Common myeloid progenitor, CD34-positive (primary cell): ENCODE results near the gene ZNF141.
A peak's percentile ranks its signal among the peaks of the same experiment; 100 is the strongest.

Experiments used
- CTCF ChIA-PET: fragments of 350-600 bp; sonication (Branson Sonifier 250); formaldehyde crosslinking; loops from one replicate; lab custom pipeline; 2021; ENCODE audit warnings: antibody characterized with exemption; lab: Charles Lee
- POLR2A ChIA-PET: fragments of 350-600 bp; sonication (Branson Sonifier 250); formaldehyde crosslinking; loops from one replicate; lab custom pipeline; 2021; ENCODE audit warnings: antibody characterized with exemption; lab: Charles Lee
- DNase-seq, 3 donors: peaks; one replicate each; pipeline versions ENCODE4 v3.0.0 to v3.0.0-alpha.2; 2013
- H3K27ac ChIP-seq, 2 experiments: 1 replicate in 1 of 2; 2 replicates in 1 of 2; pipeline ENCODE4 v1.7.0; 2013; ENCODE audit warnings: inconsistent platforms in 2 of 2, low read length in 2 of 2, mild to moderate bottlenecking in 2 of 2, low read depth in 1 of 2, moderate library complexity in 1 of 2; ENCODE audit not compliant: severe bottlenecking in 2 of 2, insufficient read depth in 1 of 2, poor library complexity in 1 of 2
- H3K27me3 ChIP-seq, 5 experiments: replicated peaks in 2 of 5; 1 replicate in 3 of 5; 2 replicates in 2 of 5; pipeline versions ENCODE4 v1.6.1 to v1.7.0; 2013; ENCODE audit warnings: low read length in 4 of 5, mild to moderate bottlenecking in 2 of 5, moderate library complexity in 2 of 5, inconsistent platforms in 1 of 5; ENCODE audit not compliant: insufficient read depth in 5 of 5, control insufficient read depth in 4 of 5
- H3K36me3 ChIP-seq, 4 experiments: 1 replicate in 2 of 4; 2 replicates in 2 of 4; pipeline versions ENCODE4 v1.6.1 to v1.7.0; 2013; ENCODE audit warnings: low read length in 3 of 4, control low read depth in 1 of 4, mild to moderate bottlenecking in 1 of 4; ENCODE audit not compliant: control insufficient read depth in 4 of 4, insufficient read depth in 4 of 4
- H3K4me1 ChIP-seq, 4 experiments: 1 replicate in 3 of 4; 2 replicates in 1 of 4; pipeline versions ENCODE4 v1.6.1 to v1.7.1; 2013; ENCODE audit warnings: low read length in 3 of 4, mild to moderate bottlenecking in 3 of 4, control low read depth in 1 of 4, inconsistent platforms in 1 of 4, moderate library complexity in 1 of 4; ENCODE audit not compliant: control insufficient read depth in 4 of 4, insufficient read depth in 4 of 4; ENCODE audit errors: control extremely low read depth in 1 of 4
- H3K4me3 ChIP-seq, 7 experiments: 1 replicate in 4 of 7; 2 replicates in 3 of 7; pipeline versions ENCODE4 v1.5.1 to v1.7.0; 2013; ENCODE audit warnings: mild to moderate bottlenecking in 7 of 7, low read length in 6 of 7, moderate library complexity in 6 of 7, inconsistent platforms in 2 of 7, low read depth in 2 of 7, control low read depth in 1 of 7; ENCODE audit not compliant: insufficient read depth in 4 of 7, control insufficient read depth in 1 of 7; ENCODE audit errors: extremely low read depth in 1 of 7
- H3K9me3 ChIP-seq, 5 experiments: 1 replicate in 4 of 5; 2 replicates in 1 of 5; pipeline versions ENCODE4 v1.6.1 to v1.7.1; 2013; ENCODE audit warnings: low read length in 4 of 5, mild to moderate bottlenecking in 2 of 5, inconsistent platforms in 1 of 5, low read depth in 1 of 5, moderate library complexity in 1 of 5; ENCODE audit not compliant: control insufficient read depth in 4 of 5, insufficient read depth in 2 of 5; ENCODE audit errors: control extremely low read depth in 1 of 5
- WGBS: methylation state at CpG from one replicate; pipeline ENCODE4 v1.1.5; 2013; ENCODE audit not compliant: insufficient coverage; 5-methylcytosine and 5-hydroxymethylcytosine counted together

The ZNF141 gene

GRCh38 chr4:336893-337142 lies 796 bp upstream of the ZNF141 start:
- peaks cover 0 to 4% (median 0%) of the 10 kb centered on the region in 5 experiments for H3K27me3 ChIP-seq
- ChIA-PET CTCF (interaction anchor here (1.2 kb wide), 1 partner anchor 13 kb away, joined by 3 read pairs; no protein-coding TSS in a partner anchor), POLR2A (interaction anchor here (1.2 kb wide), 1 partner anchor 20 kb away, joined by 5 read pairs; no protein-coding TSS in a partner anchor)
- H3K4me3 ChIP-seq = peak overlapping the region; percentile 71 to 94 (median 82)
- peaks cover 0 to 18% (median 10%) of the 10 kb centered on the region in 4 experiments for H3K36me3 ChIP-seq
- WGBS = 0% methylated on average over 5 of the region's 18 CpGs
- peak overlapping the region; percentile 75 to 88 for H3K27ac ChIP-seq
- H3K4me1 ChIP-seq = peaks cover 0 to 26% (median 17%) of the 10 kb centered on the region in 4 experiments
- peak in 1 of 3 donors; percentile 42 for DNase-seq
- H3K9me3 ChIP-seq = peaks cover 10 to 49% (median 17%) of the 10 kb centered on the region in 5 experiments

GRCh38 chr4:337932-338758 lies 531 bp downstream of the ZNF141 start:
- Histone ChIP-seq H3K27ac (peak overlapping the region; percentile 75 to 88), H3K27me3 (peaks cover 0 to 4% (median 0%) of the 10 kb centered on the region in 5 experiments), H3K4me1 (peaks cover 0 to 26% (median 17%) of the 10 kb centered on the region in 4 experiments), H3K36me3 (peaks cover 3 to 25% (median 22%) of the 10 kb centered on the region in 4 experiments), H3K9me3 (peaks cover 11 to 60% (median 25%) of the 10 kb centered on the region in 5 experiments), H3K4me3 (peak overlapping the region; percentile 71 to 94 (median 82))
- CTCF ChIA-PET = interaction anchor here (1.2 kb wide), 1 partner anchor 12 kb away, joined by 3 read pairs; no protein-coding TSS in a partner anchor
- DNase-seq = peak; percentile 62 to 86 (median 81)
- POLR2A ChIA-PET = interaction anchor here (1.1 to 1.5 kb wide), 4 partner anchors 19 to 214 kb away, joined by 3 to 7 read pairs (median 5); partner anchors contain the start of genes PIGG, ZNF718 and ZNF721
- 4% methylated on average over 37 of the region's 52 CpGs for WGBS

GRCh38 chr4:338759-339097 lies 1.1 kb downstream of the ZNF141 start:
- POLR2A ChIA-PET = interaction anchor here (1.1 to 1.5 kb wide), 3 partner anchors 96 to 214 kb away, joined by 3 to 7 read pairs (median 5); partner anchors contain the start of genes PIGG, ZNF718 and ZNF721
- 37% methylated on average over 7 of the region's 13 CpGs for WGBS
- Histone ChIP-seq H3K9me3 (peaks cover 11 to 61% (median 27%) of the 10 kb centered on the region in 5 experiments), H3K27me3 (peaks cover 0 to 4% (median 0%) of the 10 kb centered on the region in 5 experiments), H3K27ac (peak overlapping the region in 1 of 2 experiments; percentile 88), H3K4me1 (peaks cover 0 to 26% (median 17%) of the 10 kb centered on the region in 4 experiments), H3K4me3 (peak overlapping the region; percentile 71 to 94 (median 82)), H3K36me3 (peaks cover 3 to 28% (median 22%) of the 10 kb centered on the region in 4 experiments)
- CTCF ChIA-PET = no interaction called here
- no peak for DNase-seq

- Histone ChIP-seq H3K27ac (no peak overlapping the region), H3K36me3 (peaks cover 7 to 41% (median 29%) of the 10 kb centered on the region in 4 experiments), H3K27me3 (peaks cover 0 to 4% (median 0%) of the 10 kb centered on the region in 5 experiments), H3K4me3 (peak overlapping the region in 1 of 7 experiments; percentile 30), H3K9me3 (peaks cover 9 to 64% (median 33%) of the 10 kb centered on the region in 5 experiments), H3K4me1 (peaks cover 0 to 26% (median 17%) of the 10 kb centered on the region in 4 experiments)
- ChIA-PET POLR2A (interaction anchor here (0.6 kb wide), 1 partner anchor 128 kb away, joined by 6 read pairs; no protein-coding TSS in a partner anchor), CTCF (no interaction called here)
- peak in 2 of 3 donors; percentile 55 to 63 for DNase-seq
- 100% methylated on average over 4 of the region's 4 CpGs for WGBS
Observed at GRCh38 chr4:340011-340410, 2.4 kb downstream of the ZNF141 start.

- H3K27ac ChIP-seq = no peak overlapping the region
- peaks cover 28 to 79% (median 37%) of the 10 kb centered on the region in 5 experiments for H3K9me3 ChIP-seq
- H3K4me1 ChIP-seq = no peaks in the 10 kb centered on the region
- WGBS = 100% methylated on average over 4 of the region's 7 CpGs
- CTCF ChIA-PET = no interaction called here
- no peaks in the 10 kb centered on the region for H3K27me3 ChIP-seq
- POLR2A ChIA-PET = no interaction called here
- peak overlapping the region in 2 of 7 experiments; percentile 8 to 23 for H3K4me3 ChIP-seq
- no peak for DNase-seq
- H3K36me3 ChIP-seq = peaks cover 18 to 56% (median 33%) of the 10 kb centered on the region in 4 experiments
Observed at GRCh38 chr4:373062-373839, 35.6 kb downstream of the ZNF141 start.

- POLR2A ChIA-PET = no interaction called here
- H3K4me3 ChIP-seq = peak overlapping the region in 2 of 7 experiments; percentile 8 to 19
- no peaks in the 10 kb centered on the region for H3K27me3 ChIP-seq
- H3K4me1 ChIP-seq = no peaks in the 10 kb centered on the region
- peaks cover 18 to 53% (median 33%) of the 10 kb centered on the region in 4 experiments for H3K36me3 ChIP-seq
- CTCF ChIA-PET = no interaction called here
- H3K27ac ChIP-seq = no peak overlapping the region
- 93% methylated on average over 2 of the region's 6 CpGs for WGBS
- peaks cover 20 to 76% (median 42%) of the 10 kb centered on the region in 5 experiments for H3K9me3 ChIP-seq
- DNase-seq = no peak
Observed at GRCh38 chr4:374298-375160, 36.9 kb downstream of the ZNF141 start.
